OCI-LY3 (cell line): ENCODE data around the gene CDH20.

ENCODE experiments used
- EZH2phosphoT487 ChIP-seq: fragments of 200-600 bp; shearing (Covaris generic); IDR thresholded peaks from 2 replicates; pipeline ENCODE4 v1.6.1; 2018; ENCODE audit warnings: antibody characterized with exemption, mixed run types, low read depth
- TF ChIP-seq, protein P1 (sequence below): fragments of 200-600, 300-600 bp; sonication (generic); IDR thresholded peaks from 2 replicates; pipeline ENCODE4 v1.5.1; 2014; ENCODE audit warnings: antibody characterized with exemption, low read length, low read depth

GRCh38 chr18:61397222-61397621, 64.0 kb downstream of the CDH20 start:
- TF ChIP-seq, protein P1, sequence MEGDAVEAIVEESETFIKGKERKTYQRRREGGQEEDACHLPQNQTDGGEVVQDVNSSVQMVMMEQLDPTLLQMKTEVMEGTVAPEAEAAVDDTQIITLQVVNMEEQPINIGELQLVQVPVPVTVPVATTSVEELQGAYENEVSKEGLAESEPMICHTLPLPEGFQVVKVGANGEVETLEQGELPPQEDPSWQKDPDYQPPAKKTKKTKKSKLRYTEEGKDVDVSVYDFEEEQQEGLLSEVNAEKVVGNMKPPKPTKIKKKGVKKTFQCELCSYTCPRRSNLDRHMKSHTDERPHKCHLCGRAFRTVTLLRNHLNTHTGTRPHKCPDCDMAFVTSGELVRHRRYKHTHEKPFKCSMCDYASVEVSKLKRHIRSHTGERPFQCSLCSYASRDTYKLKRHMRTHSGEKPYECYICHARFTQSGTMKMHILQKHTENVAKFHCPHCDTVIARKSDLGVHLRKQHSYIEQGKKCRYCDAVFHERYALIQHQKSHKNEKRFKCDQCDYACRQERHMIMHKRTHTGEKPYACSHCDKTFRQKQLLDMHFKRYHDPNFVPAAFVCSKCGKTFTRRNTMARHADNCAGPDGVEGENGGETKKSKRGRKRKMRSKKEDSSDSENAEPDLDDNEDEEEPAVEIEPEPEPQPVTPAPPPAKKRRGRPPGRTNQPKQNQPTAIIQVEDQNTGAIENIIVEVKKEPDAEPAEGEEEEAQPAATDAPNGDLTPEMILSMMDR = no peak
- no peak for TF ChIP-seq EZH2phosphoT487
